IMR-90 (cell line): ENCODE measurements around the gene SPATA13. TPM values are rescaled to one million over a fixed set of nuclear protein-coding genes. Genes with fewer than 3 reads are reported as not detected.

Source experiments
- ATAC-seq: fragments of 200-7000 bp; cut with Tn5 transposase; 2 replicates; pipeline ENCODE4 v1.9.1; 2020; ENCODE audit warnings: low read depth, mild to moderate bottlenecking, moderate library complexity
- BruUV-seq: library from RNA; stranded (reverse); fragments of 400-500 nt; replicated peaks from 2 replicates; lab custom pipeline; 2021; lab: Mats Ljungman, UMichigan
- CTCF ChIA-PET: fragments of 300-600 bp; formaldehyde crosslinking; extraction: SDS; loops from one replicate; lab custom pipeline; 2021; ENCODE audit warnings: antibody characterized with exemption; lab: Yijun Ruan, JAX
- POLR2A ChIA-PET: fragments of 300-600 bp; sonication (Branson Sonifier 250); formaldehyde crosslinking; loops from one replicate; lab custom pipeline; 2022; ENCODE audit warnings: antibody characterized with exemption; ENCODE audit not compliant: unreplicated experiment; lab: Charles Lee
- DNase-seq: peaks from one replicate; pipeline ENCODE4 v3.0.0; 2013
- H2AFZ ChIP-seq: replicated peaks from 2 replicates; pipeline ENCODE3; 2013; ENCODE audit warnings: low read length, mild to moderate bottlenecking; ENCODE audit not compliant: poor library complexity
- H2AK5ac ChIP-seq: 2 replicates; pipeline ENCODE4 v1.6.1; 2013; ENCODE audit warnings: low read depth, low read length, inconsistent platforms
- H2AK9ac ChIP-seq: replicated peaks from 2 replicates; pipeline ENCODE3; 2013; ENCODE audit warnings: mild to moderate bottlenecking, low read depth, low read length, moderate library complexity; ENCODE audit not compliant: poor library complexity
- H2BK120ac ChIP-seq: 2 replicates; pipeline ENCODE4 v1.6.1; 2013; ENCODE audit warnings: low read depth, low read length, inconsistent platforms
- H2BK15ac ChIP-seq: 3 replicates; pipeline ENCODE4 v1.6.1; 2013; ENCODE audit warnings: low read depth, low read length, inconsistent platforms
- H2BK20ac ChIP-seq: 2 replicates; pipeline ENCODE4 v1.6.1; 2013; ENCODE audit warnings: low read depth, mild to moderate bottlenecking, inconsistent platforms, low read length, moderate library complexity
- H2BK5ac ChIP-seq: 2 replicates; pipeline ENCODE4 v1.6.1; 2013; ENCODE audit warnings: mild to moderate bottlenecking, low read depth, low read length, inconsistent platforms; ENCODE audit not compliant: poor library complexity, severe bottlenecking
- H3K14ac ChIP-seq: replicated peaks from 2 replicates; pipeline ENCODE4 v1.6.1; 2013; ENCODE audit warnings: low read depth, low read length, inconsistent platforms
- H3K18ac ChIP-seq: 2 replicates; pipeline ENCODE4 v1.6.1; 2013; ENCODE audit warnings: low read depth, low read length, control low read depth
- H3K23ac ChIP-seq: 2 replicates; pipeline ENCODE4 v1.6.1; 2013; ENCODE audit warnings: low read depth, low read length, inconsistent platforms
- H3K27ac ChIP-seq: 2 replicates; pipeline ENCODE4 v1.5.1; 2013; ENCODE audit warnings: mild to moderate bottlenecking, control low read depth, low read length; ENCODE audit not compliant: insufficient read depth
- H3K27me3 ChIP-seq: 2 replicates; pipeline ENCODE4 v1.6.1; 2013; ENCODE audit warnings: low read length; ENCODE audit not compliant: control insufficient read depth, insufficient read depth
- H3K36me3 ChIP-seq: 2 replicates; pipeline ENCODE4 v1.6.1; 2013; ENCODE audit warnings: low read length, mixed read lengths; ENCODE audit not compliant: control insufficient read depth, insufficient read depth
- H3K4ac ChIP-seq: 2 replicates; pipeline ENCODE4 v1.6.1; 2013; ENCODE audit warnings: low read depth, low read length, inconsistent platforms
- H3K4me1 ChIP-seq: 2 replicates; pipeline ENCODE4 v1.6.1; 2013; ENCODE audit warnings: low read length, mixed read lengths; ENCODE audit not compliant: control insufficient read depth, insufficient read depth
- H3K4me2 ChIP-seq: 2 replicates; pipeline ENCODE4 v1.6.1; 2013; ENCODE audit warnings: low read depth, mild to moderate bottlenecking, control low read depth, low read length, moderate library complexity
- H3K4me3 ChIP-seq: 2 replicates; pipeline ENCODE4 v1.5.1; 2013; ENCODE audit warnings: low read depth, mild to moderate bottlenecking, control low read depth, low read length, moderate library complexity; ENCODE audit not compliant: insufficient read depth
- H3K56ac ChIP-seq: 2 replicates; pipeline ENCODE4 v1.6.1; 2013; ENCODE audit warnings: low read length, inconsistent platforms; ENCODE audit not compliant: insufficient read depth; ENCODE audit errors: extremely low read depth
- H3K79me1 ChIP-seq, 2 experiments: 2 replicates each; pipeline ENCODE4 v1.6.1; 2013; ENCODE audit warnings: low read length in 2 of 2, inconsistent platforms in 1 of 2, low read depth in 1 of 2
- H3K9ac ChIP-seq: 2 replicates; pipeline ENCODE4 v1.6.1; 2013; ENCODE audit warnings: low read depth, low read length, control low read depth
- H3K9me1 ChIP-seq: 2 replicates; pipeline ENCODE4 v1.6.1; 2013; ENCODE audit warnings: low read length, inconsistent platforms; ENCODE audit not compliant: insufficient read depth
- H3K9me3 ChIP-seq: 2 replicates; pipeline ENCODE4 v1.6.1; 2013; ENCODE audit warnings: low read length; ENCODE audit not compliant: control insufficient read depth, insufficient read depth
- H4K20me1 ChIP-seq: 2 replicates; pipeline ENCODE4 v1.6.1; 2013; ENCODE audit warnings: low read length, inconsistent platforms; ENCODE audit not compliant: insufficient read depth
- H4K5ac ChIP-seq: 2 replicates; pipeline ENCODE4 v1.6.1; 2013; ENCODE audit warnings: mild to moderate bottlenecking, low read depth, low read length, control low read depth
- H4K8ac ChIP-seq, 2 experiments: 2 replicates each; pipeline ENCODE4 v1.6.1; 2013; ENCODE audit warnings: low read depth in 2 of 2, low read length in 2 of 2, control low read depth in 1 of 2, inconsistent platforms in 1 of 2
- H4K91ac ChIP-seq: 2 replicates; pipeline ENCODE4 v1.6.1; 2013; ENCODE audit warnings: low read depth, low read length, inconsistent platforms; ENCODE audit not compliant: insufficient read depth
- BHLHE40 ChIP-seq: fragments of 150-350 bp; IDR thresholded peaks from 2 replicates; pipeline ENCODE4 v1.6.1; 2016; ENCODE audit warnings: mild to moderate bottlenecking, low read depth, low read length
- CEBPB ChIP-seq: IDR thresholded peaks from 2 replicates; pipeline ENCODE4 v1.6.1; 2012; ENCODE audit warnings: low read depth, low read length, improper control_type of control experiment
- CHD1 ChIP-seq: IDR thresholded peaks from 2 replicates; pipeline ENCODE4 v1.6.1; 2012; ENCODE audit warnings: low read depth, low read length, improper control_type of control experiment
- FOS ChIP-seq: fragments of 150-350 bp; IDR thresholded peaks from 2 replicates; pipeline ENCODE4 v1.6.1; 2016; ENCODE audit warnings: low read depth, low read length
- MAFK ChIP-seq: IDR thresholded peaks from 2 replicates; pipeline ENCODE4 v1.6.1; 2012; ENCODE audit warnings: low read depth, low read length, improper control_type of control experiment
- MAZ ChIP-seq: IDR thresholded peaks from 2 replicates; pipeline ENCODE4 v1.6.1; 2012; ENCODE audit warnings: low read depth, mild to moderate bottlenecking, low read length, improper control_type of control experiment, moderate library complexity, borderline replicate concordance
- MXI1 ChIP-seq: IDR thresholded peaks from 2 replicates; pipeline ENCODE4 v1.6.1; 2012; ENCODE audit warnings: low read depth, mild to moderate bottlenecking, low read length, moderate library complexity, borderline replicate concordance
- NFE2L2 ChIP-seq: fragments of 150-350 bp; IDR thresholded peaks from 2 replicates; pipeline ENCODE4 v1.6.1; 2016; ENCODE audit warnings: low read depth, mild to moderate bottlenecking, low read length
- POLR2A ChIP-seq: IDR thresholded peaks from 2 replicates; pipeline ENCODE4 v1.6.1; 2012; ENCODE audit warnings: mild to moderate bottlenecking, low read depth, low read length
- RAD21 ChIP-seq: IDR thresholded peaks from 2 replicates; pipeline ENCODE4 v1.6.1; 2012; ENCODE audit warnings: low read length, improper control_type of control experiment
- RCOR1 ChIP-seq: IDR thresholded peaks from 2 replicates; pipeline ENCODE4 v1.6.1; 2012; ENCODE audit warnings: mild to moderate bottlenecking, low read length, improper control_type of control experiment; ENCODE audit not compliant: insufficient replicate concordance
- RFX5 ChIP-seq: IDR thresholded peaks from 2 replicates; pipeline ENCODE4 v1.8.0; 2012; ENCODE audit warnings: low read depth, mild to moderate bottlenecking, low read length, moderate library complexity
- WGBS, 2 experiments: methylation state at CpG; one replicate each; pipeline versions ENCODE4 v1.1.5 to v1.1.7; 2013; ENCODE audit warnings: missing lambda C conversion rate in 2 of 2; ENCODE audit not compliant: insufficient read length in 1 of 2; ENCODE audit errors: extremely low coverage in 2 of 2; 5-methylcytosine and 5-hydroxymethylcytosine counted together
- dilution Hi-C: fragments of 300-500 bp; cut with HindIII; formaldehyde crosslinking; loops from one replicate; pipeline ENCODE4 v1.14.3; 2018; ENCODE audit warnings: low sequenced_read_pairs; ENCODE audit not compliant: unreplicated experiment
- in situ Hi-C: fragments of 300-500 bp; cut with MboI; formaldehyde crosslinking; loops from 3 replicates; pipeline ENCODE4 v1.14.3; 2019; ENCODE audit warnings: low sequenced_read_pairs, inconsistent platforms, mixed read lengths
- intact Hi-C: fragments of 100-400 bp; cut with micrococcal nuclease; formaldehyde crosslinking; loops from 2 replicates; pipeline ENCODE4 v1.10.0; 2022
- polyA plus RNA-seq, 3 experiments: library from polyadenylated mRNA; depleted of rRNA; stranded (reverse); fragments of >200 nt; gene quantifications; 2 replicates each; pipeline ENCODE4 v1.2.3, GENCODE V29; 2012; ENCODE audit warnings: low replicate concordance in 1 of 3
- total RNA-seq: library from RNA; depleted of rRNA; stranded (reverse); fragments of >200 nt; gene quantifications from 2 replicates; pipeline ENCODE4 v1.2.3, GENCODE V29; 2012
- TF ChIP-seq, protein P1 (sequence below): fragments of 150-350 bp; IDR thresholded peaks from 2 replicates; pipeline ENCODE4 v1.6.1; 2016; ENCODE audit warnings: low read depth, mild to moderate bottlenecking, low read length, moderate library complexity, borderline replicate concordance
- TF ChIP-seq, protein P2 (sequence below): conservative IDR thresholded peaks from 2 replicates; pipeline ENCODE4 v1.5.1; 2012; ENCODE audit warnings: mild to moderate bottlenecking, low read depth, low read length, improper control_type of control experiment

The SPATA13 gene
- total and polyA plus RNA-seq, 2 of the 4 experiments (the other 2 are of a cell fraction), result 10.5 to 12.5 TPM

DNA sequence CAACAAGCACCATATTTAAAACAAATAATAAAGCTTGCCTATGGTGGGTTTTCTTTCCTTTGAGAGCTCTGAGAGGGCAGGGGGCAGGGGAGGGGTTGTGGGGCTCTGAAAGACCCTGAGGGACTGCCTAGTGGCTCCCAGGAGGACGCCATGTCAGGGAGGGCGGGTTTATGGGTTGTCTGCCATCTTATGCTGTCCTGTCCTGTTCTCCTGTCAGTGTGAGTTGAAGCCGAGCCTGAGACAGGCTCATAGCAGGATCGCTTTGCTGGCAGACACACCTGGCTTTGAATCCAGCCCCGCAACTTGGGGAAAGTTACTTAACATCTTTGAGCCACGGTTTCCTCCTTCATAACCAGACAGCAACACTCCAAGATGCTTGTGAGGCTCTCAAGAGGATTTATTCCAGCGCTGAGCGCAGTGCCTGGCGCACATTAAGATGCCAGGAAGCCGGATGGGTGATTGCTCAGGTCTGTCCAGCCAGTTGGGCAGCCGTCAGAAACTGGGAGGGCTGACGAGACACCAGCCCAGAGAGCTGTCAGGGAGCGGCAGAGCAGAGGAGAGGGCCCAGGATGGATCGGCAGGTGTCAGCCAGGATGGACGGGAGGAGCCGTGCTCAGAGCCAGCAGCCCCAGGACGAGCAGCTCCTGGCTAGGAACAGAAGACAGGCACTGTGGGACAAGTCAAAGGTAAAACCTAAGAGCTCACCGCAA lies 112.1 kb downstream of the SPATA13 start:
- H4K20me1 ChIP-seq, result 0 out of 2 replicates have a peak, but pooled peaks cover 2% of the 10 kb centered on the region
- in situ Hi-C loops (no loop called here), intact Hi-C loops (no loop called here), dilution Hi-C loops (no loop called here)
- no peak for DNase-seq
- H4K8ac ChIP-seq, result peak overlapping the region; percentile 11 to 23; a peak in 3 of 4 replicates
- peak overlapping the region; percentile 50; the same call in 1 of the 2 replicates for H3K4ac ChIP-seq
- H2AK5ac ChIP-seq, result peak overlapping the region; percentile 30; the same call in 1 of the 2 replicates
- 93% methylated on average over 12 of the region's 18 CpGs; no CpG with 5 or more reads in 1 of the 2 experiments for WGBS, 2 experiments
- H3K9me3 ChIP-seq, result no peaks in the 10 kb centered on the region
- peak overlapping the region; percentile 98; the same call in 1 of the 2 replicates for H3K23ac ChIP-seq
- H3K56ac ChIP-seq, result no peak overlapping the region
- no peak overlapping the region for H3K4me3 ChIP-seq
- peak overlapping the region; percentile 18; the same call in 1 of the 2 replicates for H3K18ac ChIP-seq
- no peak overlapping the region for H2AK9ac ChIP-seq
- peak overlapping the region; percentile 61 for H2BK5ac ChIP-seq
- peak overlapping the region; percentile 48; the same call in 1 of the 2 replicates for H4K91ac ChIP-seq
- H3K4me1 ChIP-seq, result peaks cover 18% of the 10 kb centered on the region
- peak overlapping the region; percentile 75; the same call in 1 of the 2 replicates for H3K14ac ChIP-seq
- H3K9ac ChIP-seq, result no peak overlapping the region
- peak overlapping the region; percentile 65 for H4K5ac ChIP-seq
- H3K36me3 ChIP-seq, result no peaks in the 10 kb centered on the region
- no peak for ATAC-seq
- ChIA-PET CTCF (no interaction called here), POLR2A (no interaction called here)
- H3K4me2 ChIP-seq, result peak overlapping the region; percentile 99
- no peak overlapping the region for H2BK15ac ChIP-seq
- 0 out of 2 replicates have a peak overlapping the region, but pooled peaks have one; percentile 18 for H2BK120ac ChIP-seq
- H2AFZ ChIP-seq, result no peak overlapping the region
- H3K9me1 ChIP-seq, result peaks cover 12% of the 10 kb centered on the region; the same call in 1 of the 2 replicates
- peak overlapping the region; percentile 48; the same call in 1 of the 2 replicates for H3K27ac ChIP-seq
- H3K79me1 ChIP-seq, result peaks cover 31 to 59% of the 10 kb centered on the region in 2 experiments
- H2BK20ac ChIP-seq, result 0 out of 2 replicates have a peak overlapping the region, but pooled peaks have one; percentile 8
- no peaks in the 10 kb centered on the region for H3K27me3 ChIP-seq
- no TSS peak for BruUV-seq
- TF ChIP-seq, protein P1, sequence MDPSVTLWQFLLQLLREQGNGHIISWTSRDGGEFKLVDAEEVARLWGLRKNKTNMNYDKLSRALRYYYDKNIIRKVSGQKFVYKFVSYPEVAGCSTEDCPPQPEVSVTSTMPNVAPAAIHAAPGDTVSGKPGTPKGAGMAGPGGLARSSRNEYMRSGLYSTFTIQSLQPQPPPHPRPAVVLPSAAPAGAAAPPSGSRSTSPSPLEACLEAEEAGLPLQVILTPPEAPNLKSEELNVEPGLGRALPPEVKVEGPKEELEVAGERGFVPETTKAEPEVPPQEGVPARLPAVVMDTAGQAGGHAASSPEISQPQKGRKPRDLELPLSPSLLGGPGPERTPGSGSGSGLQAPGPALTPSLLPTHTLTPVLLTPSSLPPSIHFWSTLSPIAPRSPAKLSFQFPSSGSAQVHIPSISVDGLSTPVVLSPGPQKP, result no peak
- TF ChIP-seq CEBPB (no peak), NFE2L2 (no peak), CHD1 (no peak), FOS (no peak), MAZ (no peak), MXI1 (no peak), RAD21 (no peak), RCOR1 (no peak), MAFK (no peak), RFX5 (no peak), BHLHE40 (no peak), POLR2A (no peak)
- TF ChIP-seq, protein P2, sequence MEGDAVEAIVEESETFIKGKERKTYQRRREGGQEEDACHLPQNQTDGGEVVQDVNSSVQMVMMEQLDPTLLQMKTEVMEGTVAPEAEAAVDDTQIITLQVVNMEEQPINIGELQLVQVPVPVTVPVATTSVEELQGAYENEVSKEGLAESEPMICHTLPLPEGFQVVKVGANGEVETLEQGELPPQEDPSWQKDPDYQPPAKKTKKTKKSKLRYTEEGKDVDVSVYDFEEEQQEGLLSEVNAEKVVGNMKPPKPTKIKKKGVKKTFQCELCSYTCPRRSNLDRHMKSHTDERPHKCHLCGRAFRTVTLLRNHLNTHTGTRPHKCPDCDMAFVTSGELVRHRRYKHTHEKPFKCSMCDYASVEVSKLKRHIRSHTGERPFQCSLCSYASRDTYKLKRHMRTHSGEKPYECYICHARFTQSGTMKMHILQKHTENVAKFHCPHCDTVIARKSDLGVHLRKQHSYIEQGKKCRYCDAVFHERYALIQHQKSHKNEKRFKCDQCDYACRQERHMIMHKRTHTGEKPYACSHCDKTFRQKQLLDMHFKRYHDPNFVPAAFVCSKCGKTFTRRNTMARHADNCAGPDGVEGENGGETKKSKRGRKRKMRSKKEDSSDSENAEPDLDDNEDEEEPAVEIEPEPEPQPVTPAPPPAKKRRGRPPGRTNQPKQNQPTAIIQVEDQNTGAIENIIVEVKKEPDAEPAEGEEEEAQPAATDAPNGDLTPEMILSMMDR, result no peak
